ENCODE results near the gene PRDM12. TPM values are rescaled to one million over a fixed set of nuclear protein-coding genes. Genes with fewer than 3 reads are reported as not detected.

PRDM12 gene
- total RNA-seq, 1 donor from 2014 or later = not detected

- ChIA-PET CTCF (interaction anchor here (0.8 to 2.1 kb wide), 10 partner anchors 8 to 232 kb away, joined by 3 to 17 read pairs (median 4); no protein-coding TSS in a partner anchor), POLR2A (interaction anchor here (0.7 to 1.9 kb wide), 11 partner anchors 11 to 1612 kb away, joined by 3 to 9 read pairs (median 4); partner anchors contain the start of genes DOLPP1 and NUP214)
- DNase-seq = no peak
- no peaks in the 10 kb centered on the region for H3K27me3 Mint-ChIP-seq
- peaks cover 28% of the 10 kb centered on the region for H3K4me1 Mint-ChIP-seq
- no peak for TF ChIP-seq CTCF (IDR thresholded peaks at IDR 0.05)
- H3K27ac Mint-ChIP-seq = peak overlapping the region; percentile 93
- no peaks in the 10 kb centered on the region for H3K9me3 Mint-ChIP-seq
- peaks cover 38% of the 10 kb centered on the region for H3K36me3 Mint-ChIP-seq (ENCODE audit: low read depth)
- intact Hi-C loops (cut with micrococcal nuclease) = loop anchor here (1.0 to 5.0 kb wide), 2 partner anchors 19 to 434 kb away; partner anchors contain the start of gene NUP214
- ATAC-seq (ENCODE audit: low read depth) = no peak
- H3K4me3 Mint-ChIP-seq = peak overlapping the region; percentile 94
Measured at GRCh38 chr9:130693101-130693425, 28.7 kb downstream of the PRDM12 start.

GRCh38 chr9:130693426-130694191, 29.2 kb downstream of the PRDM12 start, which contains the start of gene EXOSC2:
TSS of gene EXOSC2 (plus strand) at chr9:130693780. CDS start at chr9:130693792, 12 bp downstream.
- POLR2A ChIA-PET = interaction anchor here (0.5 to 1.9 kb wide), 13 partner anchors 11 to 1613 kb away, joined by 3 to 9 read pairs (median 4); partner anchors contain the start of genes DOLPP1 and NUP214
- intact Hi-C loops (cut with micrococcal nuclease) = loop anchor here (1.0 to 5.0 kb wide), 2 partner anchors 19 to 434 kb away; partner anchors contain the start of gene NUP214

GRCh38 chr9:130694205-130694604, 29.8 kb downstream of the PRDM12 start:
- H3K36me3 Mint-ChIP-seq (ENCODE audit: low read depth) = peaks cover 49% of the 10 kb centered on the region
- ChIA-PET POLR2A (interaction anchor here (0.5 to 1.9 kb wide), 4 partner anchors 12 to 679 kb away, joined by 3 to 9 read pairs (median 8); no protein-coding TSS in a partner anchor), CTCF (interaction anchor here (1.1 to 2.0 kb wide), 2 partner anchors 11 to 12 kb away, joined by 3 to 16 read pairs; no protein-coding TSS in a partner anchor)
- ATAC-seq (ENCODE audit: low read depth) (no peak), DNase-seq (no peak)
- no peaks in the 10 kb centered on the region for H3K9me3 Mint-ChIP-seq
- TF ChIP-seq CTCF (IDR thresholded peaks at IDR 0.05) = no peak
- no peaks in the 10 kb centered on the region for H3K27me3 Mint-ChIP-seq
- peak overlapping the region; percentile 93 for H3K27ac Mint-ChIP-seq
- intact Hi-C loops (cut with micrococcal nuclease) = loop anchor here (5.0 kb wide), 1 partner anchor 433 kb away; the partner anchor contains the start of gene NUP214
- peak overlapping the region; percentile 94 for H3K4me3 Mint-ChIP-seq
- peaks cover 36% of the 10 kb centered on the region for H3K4me1 Mint-ChIP-seq

More at GRCh38 chr9:130693426-130694191, 29.2 kb downstream of the PRDM12 start, which contains the start of gene EXOSC2:
- no peak for TF ChIP-seq CTCF (IDR thresholded peaks at IDR 0.05)
- Mint-ChIP-seq H3K27ac (peak within 1 kb of the TSS; percentile 93), H3K4me1 (peaks cover 30% of the 10 kb centered on the region), H3K36me3 (ENCODE audit: low read depth) (peaks cover 43% of the 10 kb centered on the region), H3K9me3 (no peaks in the 10 kb centered on the region), H3K27me3 (no peaks in the 10 kb centered on the region), H3K4me3 (peak within 1 kb of the TSS; percentile 94)
- CTCF ChIA-PET = interaction anchor here (0.8 to 2.1 kb wide), 10 partner anchors 8 to 233 kb away, joined by 3 to 17 read pairs (median 4); no protein-coding TSS in a partner anchor
- peak; percentile 79 for DNase-seq
- ATAC-seq (ENCODE audit: low read depth) = peak; percentile 99

- intact Hi-C loops (cut with micrococcal nuclease) = no loop called here
- H3K4me3 Mint-ChIP-seq = no peak overlapping the region
- H3K36me3 Mint-ChIP-seq (ENCODE audit: low read depth) = peaks cover 63% of the 10 kb centered on the region
Measured at GRCh38 chr9:130696139-130696650, 31.8 kb downstream of the PRDM12 start.

More at GRCh38 chr9:130696139-130696650, 31.8 kb downstream of the PRDM12 start:
- CTCF ChIA-PET = no interaction called here
- H3K27me3 Mint-ChIP-seq = no peaks in the 10 kb centered on the region
- H3K4me1 Mint-ChIP-seq = peaks cover 39% of the 10 kb centered on the region
- ATAC-seq (ENCODE audit: low read depth) (no peak), DNase-seq (no peak)
- POLR2A ChIA-PET = no interaction called here
- no peak for TF ChIP-seq CTCF (IDR thresholded peaks at IDR 0.05)
- H3K27ac Mint-ChIP-seq = no peak overlapping the region
- no peaks in the 10 kb centered on the region for H3K9me3 Mint-ChIP-seq
